ENCODE results near the gene ENTREP3. TPM values are rescaled to one million over a fixed set of nuclear protein-coding genes. Genes with fewer than 3 reads are reported as not detected.
A peak's percentile ranks its signal among the peaks of the same experiment; 100 is the strongest.

ENTREP3 gene
- total RNA-seq, 1 donor from 2014 or later: 13.9 TPM

- H3K36me3 ChIP-seq: peaks cover 61% of the 10 kb centered on the region
- no peaks in the 10 kb centered on the region for H3K9me3 ChIP-seq (replicated peaks)
- TF ChIP-seq CTCF (IDR thresholded peaks at IDR 0.05; ENCODE audit: borderline replicate concordance): no peak
- H3K4me1 ChIP-seq: peaks cover 30% of the 10 kb centered on the region
- no peak for DNase-seq
- H3K27me3 ChIP-seq (ENCODE audit: low read depth): no peaks in the 10 kb centered on the region
- peak overlapping the region; percentile 91 for H3K27ac ChIP-seq (replicated peaks)
- intact Hi-C loops (cut with micrococcal nuclease): no loop called here
- H3K4me3 ChIP-seq: peak overlapping the region; percentile 92
These were observed 6.2 kb upstream of the ENTREP3 start for GRCh38 chr1:155261493-155261851.

- Histone ChIP-seq H3K36me3 (peaks cover 50% of the 10 kb centered on the region), H3K27me3 (ENCODE audit: low read depth) (no peaks in the 10 kb centered on the region), H3K4me3 (no peak overlapping the region), H3K9me3 (replicated peaks) (no peaks in the 10 kb centered on the region), H3K4me1 (peaks cover 40% of the 10 kb centered on the region), H3K27ac (replicated peaks) (no peak overlapping the region)
- DNase-seq: no peak
- intact Hi-C loops (cut with micrococcal nuclease): no loop called here
- no peak for TF ChIP-seq CTCF (IDR thresholded peaks at IDR 0.05; ENCODE audit: borderline replicate concordance)
These were observed 5.0 kb upstream of the ENTREP3 start for GRCh38 chr1:155260276-155260675.

- no peak for TF ChIP-seq CTCF (IDR thresholded peaks at IDR 0.05; ENCODE audit: borderline replicate concordance)
- H3K4me3 ChIP-seq: peak overlapping the region; percentile 86
- H3K27me3 ChIP-seq (ENCODE audit: low read depth): no peaks in the 10 kb centered on the region
- H3K36me3 ChIP-seq: peaks cover 25% of the 10 kb centered on the region
- peaks cover 49% of the 10 kb centered on the region for H3K4me1 ChIP-seq
- no peak for DNase-seq
- peak overlapping the region; percentile 93 for H3K27ac ChIP-seq (replicated peaks)
- intact Hi-C loops (cut with micrococcal nuclease): no loop called here
- H3K9me3 ChIP-seq (replicated peaks): no peaks in the 10 kb centered on the region
These were observed 972 bp upstream of the ENTREP3 start for GRCh38 chr1:155256058-155256852.

GRCh38 chr1:155254714-155255242, 505 bp downstream of the ENTREP3 start:
- H3K9me3 ChIP-seq (replicated peaks): no peaks in the 10 kb centered on the region
- H3K4me1 ChIP-seq: peaks cover 50% of the 10 kb centered on the region
- DNase-seq: no peak
- no peaks in the 10 kb centered on the region for H3K27me3 ChIP-seq (ENCODE audit: low read depth)
- intact Hi-C loops (cut with micrococcal nuclease): no loop called here
- no peak for TF ChIP-seq CTCF (IDR thresholded peaks at IDR 0.05; ENCODE audit: borderline replicate concordance)
- peak overlapping the region; percentile 93 for H3K27ac ChIP-seq (replicated peaks)
- H3K36me3 ChIP-seq: peaks cover 18% of the 10 kb centered on the region
- peak overlapping the region; percentile 86 for H3K4me3 ChIP-seq

GRCh38 chr1:155254228-155254713, 1.0 kb downstream of the ENTREP3 start:
- no peak for DNase-seq
- Histone ChIP-seq H3K36me3 (peaks cover 18% of the 10 kb centered on the region), H3K4me1 (peaks cover 50% of the 10 kb centered on the region)

More at GRCh38 chr1:155254228-155254713, 1.0 kb downstream of the ENTREP3 start:
- no peaks in the 10 kb centered on the region for H3K9me3 ChIP-seq (replicated peaks)
- H3K4me3 ChIP-seq: peak overlapping the region; percentile 86
- no peak for TF ChIP-seq CTCF (IDR thresholded peaks at IDR 0.05; ENCODE audit: borderline replicate concordance)
- peak overlapping the region; percentile 93 for H3K27ac ChIP-seq (replicated peaks)
- H3K27me3 ChIP-seq (ENCODE audit: low read depth): no peaks in the 10 kb centered on the region
- intact Hi-C loops (cut with micrococcal nuclease): no loop called here

Data from left ventricle myocardium inferior (tissue), 1 donor.